Neutrophil (primary cell): ENCODE measurements around the gene SORBS1.

Source experiments
- H3K27ac ChIP-seq: fragments of 200-600 bp; sonication (generic); 2 replicates; pipeline ENCODE4 v1.5.1; 2016; ENCODE audit warnings: mild to moderate bottlenecking, moderate library complexity
- H3K27me3 ChIP-seq: fragments of 200-600 bp; sonication (generic); 2 replicates; pipeline ENCODE4 v1.6.0; 2016; ENCODE audit warnings: mild to moderate bottlenecking
- H3K36me3 ChIP-seq: fragments of 200-600 bp; sonication (generic); 2 replicates; pipeline ENCODE4 v1.5.1; 2017
- H3K4me1 ChIP-seq, 2 experiments: fragments of 200-600 bp in 1 of 2; sonication (generic) in 1 of 2; 1 replicate in 1 of 2; 2 replicates in 1 of 2; pipeline versions ENCODE4 v1.5.1 to v1.6.1; 2013 to 2016; ENCODE audit warnings: low read depth in 1 of 2, low read length in 1 of 2, mild to moderate bottlenecking in 1 of 2, moderate library complexity in 1 of 2; ENCODE audit not compliant: control insufficient read depth in 1 of 2, insufficient read depth in 1 of 2
- H3K4me3 ChIP-seq, 2 experiments: fragments of 200-600 bp in 1 of 2; sonication (generic) in 1 of 2; 1 replicate in 1 of 2; 2 replicates in 1 of 2; pipeline ENCODE4 v1.5.1; 2013 to 2016; ENCODE audit warnings: low read depth in 1 of 2, low read length in 1 of 2, mild to moderate bottlenecking in 1 of 2, moderate library complexity in 1 of 2
- H3K9me3 ChIP-seq: fragments of 200-600 bp; sonication (generic); 2 replicates; pipeline ENCODE4 v1.5.1; 2016
- CTCF ChIP-seq: fragments of 200-600 bp; sonication (generic); IDR thresholded peaks from 2 replicates; pipeline ENCODE4 v1.5.1; 2016; ENCODE audit warnings: antibody characterized with exemption

Gene SORBS1

DNA sequence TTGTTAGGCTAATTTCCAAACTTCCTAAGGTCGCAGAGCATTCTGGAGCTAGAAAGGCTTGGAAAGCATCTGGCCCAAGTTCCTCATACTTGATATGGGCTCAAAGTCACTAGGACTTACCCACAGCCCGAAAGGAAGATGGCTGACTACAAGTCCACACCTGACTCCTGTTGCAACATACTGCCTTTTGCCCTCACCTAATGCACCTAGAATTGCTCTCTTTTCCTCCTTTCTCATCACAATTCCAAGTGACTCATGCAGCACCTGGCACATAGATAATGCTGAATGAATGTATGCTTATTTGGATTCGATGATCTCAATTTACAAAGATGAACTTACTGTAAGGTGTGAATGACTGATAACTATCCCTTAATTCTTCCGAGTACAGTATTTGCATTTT, 131.5 kb downstream of the SORBS1 start:
- Histone ChIP-seq H3K27me3 (no peaks in the 10 kb centered on the region), H3K36me3 (no peaks in the 10 kb centered on the region), H3K27ac (no peak overlapping the region), H3K4me3 (no peak overlapping the region), H3K9me3 (no peaks in the 10 kb centered on the region), H3K4me1 (no peaks in the 10 kb centered on the region)
- no peak for TF ChIP-seq CTCF

- no peaks in the 10 kb centered on the region for H3K9me3 ChIP-seq
- no peaks in the 10 kb centered on the region for H3K27me3 ChIP-seq
- no peaks in the 10 kb centered on the region for H3K4me1 ChIP-seq
- TF ChIP-seq CTCF, result no peak
- H3K36me3 ChIP-seq, result no peaks in the 10 kb centered on the region
- no peak overlapping the region for H3K27ac ChIP-seq
- no peak overlapping the region for H3K4me3 ChIP-seq
Observed at GRCh38 chr10:95428701-95429100, 132.5 kb downstream of the SORBS1 start.

- no peak for TF ChIP-seq CTCF
- H3K4me3 ChIP-seq, result no peak overlapping the region
- H3K9me3 ChIP-seq, result no peaks in the 10 kb centered on the region
- no peaks in the 10 kb centered on the region for H3K4me1 ChIP-seq
- H3K27ac ChIP-seq, result no peak overlapping the region
- H3K27me3 ChIP-seq, result no peaks in the 10 kb centered on the region
- H3K36me3 ChIP-seq, result no peaks in the 10 kb centered on the region
Observed at GRCh38 chr10:95426482-95426881, 134.7 kb downstream of the SORBS1 start.

GRCh38 chr10:95425592-95426465, 135.3 kb downstream of the SORBS1 start:
- TF ChIP-seq CTCF, result no peak
- H3K9me3 ChIP-seq, result no peaks in the 10 kb centered on the region

DNA sequence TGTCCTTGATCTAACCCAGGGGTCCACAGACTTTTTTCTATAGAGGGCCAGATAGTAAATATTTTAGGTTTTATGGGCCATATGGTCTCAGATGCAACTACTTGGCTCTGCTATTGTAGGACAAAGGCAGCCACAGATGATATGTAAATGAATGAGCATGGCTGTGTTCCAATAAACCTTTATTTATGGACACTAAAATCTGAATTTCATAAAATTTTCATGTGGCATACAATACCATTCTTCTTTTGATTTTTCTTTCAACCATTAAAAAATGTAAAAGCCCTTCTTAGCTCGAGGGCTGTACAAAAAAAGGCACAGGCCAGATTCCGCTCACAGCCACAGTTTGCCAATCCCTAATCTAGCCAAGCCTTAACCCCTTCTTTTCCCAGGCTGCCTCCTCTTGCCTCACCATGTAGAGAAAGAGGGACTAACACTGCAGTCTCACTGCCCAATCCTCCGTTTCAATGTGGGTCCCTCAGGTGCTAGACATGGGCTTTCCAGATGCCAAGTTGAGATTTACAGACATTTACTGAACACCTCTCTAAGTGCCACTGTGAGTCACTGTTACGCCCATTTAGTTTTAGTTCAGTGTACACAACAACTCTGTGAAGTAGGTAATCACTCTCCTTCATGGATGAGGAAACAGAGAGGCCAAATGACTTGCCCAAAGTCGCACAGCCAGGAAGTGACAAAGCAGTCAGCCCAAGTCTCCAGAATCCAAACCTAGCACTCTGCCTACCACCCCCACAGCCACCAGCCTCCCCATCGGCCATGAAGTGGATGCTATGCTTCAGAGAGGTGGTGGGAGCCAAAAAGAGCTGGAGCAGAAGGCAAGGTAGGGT, 137.8 kb downstream of the SORBS1 start:
- peaks cover 5% of the 10 kb centered on the region for H3K27me3 ChIP-seq
- H3K27ac ChIP-seq, result no peak overlapping the region
- no peaks in the 10 kb centered on the region for H3K4me1 ChIP-seq
- H3K4me3 ChIP-seq, result no peak overlapping the region
- no peaks in the 10 kb centered on the region for H3K9me3 ChIP-seq
- H3K36me3 ChIP-seq, result no peaks in the 10 kb centered on the region
- no peak for TF ChIP-seq CTCF

More at GRCh38 chr10:95425592-95426465, 135.3 kb downstream of the SORBS1 start:
- no peaks in the 10 kb centered on the region for H3K36me3 ChIP-seq
- H3K4me1 ChIP-seq, result no peaks in the 10 kb centered on the region
- no peaks in the 10 kb centered on the region for H3K27me3 ChIP-seq
- H3K4me3 ChIP-seq, result no peak overlapping the region
- no peak overlapping the region for H3K27ac ChIP-seq
